Ascending aorta (tissue), 2 donors: ENCODE measurements around the gene PFKL. TPM values are rescaled to one million over a fixed set of nuclear protein-coding genes. Genes with fewer than 3 reads are reported as not detected.

Experiments
- DNase-seq, 2 donors: peaks; one replicate each; pipeline ENCODE4 v3.0.0-alpha.2; 2019; ENCODE audit warnings: low spot score in 2 of 2
- H3K27ac ChIP-seq, 2 donors: fragments of 200-600 bp; sonication (generic); one replicate each; pipeline ENCODE4 v1.5.1; 2016 to 2017; ENCODE audit warnings: mild to moderate bottlenecking in 1 of 2
- H3K27me3 ChIP-seq: fragments of 200-600 bp; sonication (generic); one replicate; pipeline ENCODE4 v1.5.1; 2017
- H3K36me3 ChIP-seq, 2 donors: fragments of 200-600 bp; sonication (generic); one replicate each; pipeline ENCODE4 v1.5.1; 2016
- H3K4me1 ChIP-seq, 2 donors: fragments of 200-600 bp; sonication (generic); one replicate each; pipeline ENCODE4 v1.5.1; 2016 to 2017; ENCODE audit warnings: mild to moderate bottlenecking in 1 of 2
- H3K4me3 ChIP-seq, 2 donors: fragments of 200-600 bp; sonication (generic); one replicate each; pipeline ENCODE4 v1.5.1; 2016 to 2017; ENCODE audit warnings: mild to moderate bottlenecking in 1 of 2
- H3K9me3 ChIP-seq, 2 donors: fragments of 200-600 bp; sonication (generic); one replicate each; pipeline ENCODE4 v1.5.1; 2016
- intact Hi-C: fragments of 100-400 bp; cut with DNase I; formaldehyde crosslinking; loops from one replicate; pipeline ENCODE4 v1.15.1; 2023
- total RNA-seq: library from RNA; depleted of rRNA; stranded (reverse); fragments of >200 nt; gene quantifications from one replicate; pipeline ENCODE4 v1.1.0, GENCODE V29; 2016
- TF ChIP-seq, protein P1 (sequence below), 3 experiments: fragments of 200-600 bp in 2 of 3; fragments of 450-650 bp in 1 of 3; sonication (generic) in 2 of 3; IDR thresholded peaks; one replicate each; pipeline ENCODE4 v1.5.1; 2016 to 2019; ENCODE audit warnings: antibody characterized with exemption in 3 of 3, mild to moderate bottlenecking in 1 of 3, moderate library complexity in 1 of 3

Gene PFKL
- total RNA-seq, 1 donor from 2014 or later, result 153 TPM

DNA sequence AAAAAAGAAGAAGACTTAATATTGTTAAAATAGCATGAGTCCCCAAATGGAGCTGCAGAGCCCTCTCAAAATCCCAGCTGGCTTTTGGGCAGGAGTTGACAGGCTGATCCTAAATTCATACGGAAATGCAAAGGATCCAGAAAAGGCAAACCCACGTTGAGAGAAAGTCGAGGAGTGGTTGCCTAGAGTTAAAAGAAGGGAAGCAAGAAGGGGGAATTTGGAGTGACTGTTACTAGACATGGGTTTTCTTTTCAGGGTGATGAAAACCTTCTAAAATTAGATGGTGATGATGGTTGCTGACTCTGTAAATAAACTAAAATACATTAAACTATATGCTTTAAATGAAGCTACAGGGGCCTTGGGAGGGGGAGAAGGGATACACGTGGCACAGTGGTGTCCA lies 39.8 kb upstream of the PFKL start:
- intact Hi-C loops, result no loop called here
- no peaks in the 10 kb centered on the region for H3K36me3 ChIP-seq
- DNase-seq, result no peak
- no peaks in the 10 kb centered on the region for H3K4me1 ChIP-seq
- no peak overlapping the region for H3K4me3 ChIP-seq
- H3K27me3 ChIP-seq, result no peaks in the 10 kb centered on the region
- H3K9me3 ChIP-seq, result peaks cover 0 to 5% of the 10 kb centered on the region in 2 donors
- no peak overlapping the region for H3K27ac ChIP-seq
- TF ChIP-seq, protein P1, sequence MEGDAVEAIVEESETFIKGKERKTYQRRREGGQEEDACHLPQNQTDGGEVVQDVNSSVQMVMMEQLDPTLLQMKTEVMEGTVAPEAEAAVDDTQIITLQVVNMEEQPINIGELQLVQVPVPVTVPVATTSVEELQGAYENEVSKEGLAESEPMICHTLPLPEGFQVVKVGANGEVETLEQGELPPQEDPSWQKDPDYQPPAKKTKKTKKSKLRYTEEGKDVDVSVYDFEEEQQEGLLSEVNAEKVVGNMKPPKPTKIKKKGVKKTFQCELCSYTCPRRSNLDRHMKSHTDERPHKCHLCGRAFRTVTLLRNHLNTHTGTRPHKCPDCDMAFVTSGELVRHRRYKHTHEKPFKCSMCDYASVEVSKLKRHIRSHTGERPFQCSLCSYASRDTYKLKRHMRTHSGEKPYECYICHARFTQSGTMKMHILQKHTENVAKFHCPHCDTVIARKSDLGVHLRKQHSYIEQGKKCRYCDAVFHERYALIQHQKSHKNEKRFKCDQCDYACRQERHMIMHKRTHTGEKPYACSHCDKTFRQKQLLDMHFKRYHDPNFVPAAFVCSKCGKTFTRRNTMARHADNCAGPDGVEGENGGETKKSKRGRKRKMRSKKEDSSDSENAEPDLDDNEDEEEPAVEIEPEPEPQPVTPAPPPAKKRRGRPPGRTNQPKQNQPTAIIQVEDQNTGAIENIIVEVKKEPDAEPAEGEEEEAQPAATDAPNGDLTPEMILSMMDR (IDR thresholded peaks at IDR 0.05), result no peak

DNA sequence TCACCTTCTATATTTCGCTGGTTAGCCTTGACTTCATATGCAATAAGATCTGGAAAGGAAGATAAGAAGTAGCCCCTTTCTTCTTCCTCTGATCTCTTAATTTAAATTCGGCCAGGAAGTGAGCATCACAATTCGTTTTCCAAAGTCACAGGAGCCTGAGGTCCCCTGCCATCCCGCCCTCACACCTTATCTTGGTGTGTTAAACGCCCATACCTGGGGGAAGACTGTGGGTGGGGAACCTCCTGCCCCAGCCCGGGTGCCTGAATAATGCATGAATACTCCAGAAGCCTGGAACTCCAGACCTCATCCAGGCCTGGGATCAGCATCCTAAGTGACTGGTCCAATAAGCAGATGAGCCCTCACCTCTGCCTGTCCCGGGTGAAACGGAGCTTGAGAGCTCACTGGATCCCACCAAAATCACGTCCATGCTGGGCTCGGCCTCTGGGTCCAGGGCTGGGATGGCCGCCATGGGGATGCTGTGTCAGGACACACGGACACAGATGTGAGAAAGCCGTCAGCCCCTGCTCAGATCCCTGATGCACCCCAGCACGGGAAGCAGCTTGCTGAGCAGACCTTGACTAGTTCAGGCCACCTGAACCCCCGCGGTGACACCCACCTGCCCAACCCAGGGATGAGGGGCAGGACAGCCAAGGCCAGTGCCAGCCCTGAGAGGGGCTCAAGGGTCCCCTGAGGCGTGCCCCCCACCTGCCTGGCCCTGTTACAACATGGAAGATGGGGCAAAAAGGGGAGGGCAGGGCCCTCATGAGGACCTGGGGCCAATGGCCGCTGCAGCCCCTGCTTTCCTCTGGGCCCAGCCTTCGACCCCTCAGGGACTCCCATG lies 38.8 kb upstream of the PFKL start:
- H3K36me3 ChIP-seq, result no peaks in the 10 kb centered on the region
- H3K27me3 ChIP-seq, result no peaks in the 10 kb centered on the region
- H3K4me3 ChIP-seq, result no peak overlapping the region
- DNase-seq, result no peak
- no peaks in the 10 kb centered on the region for H3K4me1 ChIP-seq
- TF ChIP-seq, protein P1 (IDR thresholded peaks at IDR 0.05), result no peak
- no peak overlapping the region for H3K27ac ChIP-seq
- intact Hi-C loops, result no loop called here
- peaks cover 0 to 5% of the 10 kb centered on the region in 2 donors for H3K9me3 ChIP-seq

DNA sequence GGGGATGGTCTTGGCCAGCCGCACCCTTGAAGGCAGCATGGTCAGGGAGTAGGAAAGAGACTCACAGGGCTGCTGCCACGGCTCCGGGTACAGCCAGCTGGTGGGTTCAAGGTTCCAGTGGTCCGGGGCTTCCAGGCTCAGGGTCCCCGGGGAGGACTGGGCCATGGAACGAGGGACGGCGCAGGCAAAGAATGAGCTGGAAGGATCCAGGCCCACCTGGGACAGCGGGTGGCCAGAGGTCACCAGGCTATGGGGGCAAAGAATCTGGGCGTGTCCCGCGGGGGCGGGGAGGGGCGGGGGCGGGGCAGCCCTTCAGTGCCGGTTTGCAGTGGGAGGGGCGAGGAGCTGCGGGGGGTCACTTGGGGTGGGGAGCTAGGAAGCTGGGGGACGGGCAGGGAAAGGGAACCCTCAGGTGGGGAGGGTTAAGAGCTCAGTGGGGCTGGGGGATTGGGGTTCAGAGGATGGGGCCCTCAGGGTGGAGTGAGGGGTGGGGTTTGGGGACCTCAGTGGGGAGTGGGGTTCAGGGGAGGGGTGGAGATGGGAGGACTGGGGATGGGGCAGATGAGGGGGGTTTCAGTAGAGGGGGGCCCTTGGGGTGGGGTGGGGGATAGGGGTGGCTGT lies 38.1 kb upstream of the PFKL start, which contains the start of gene DNMT3L:
Gene DNMT3L, minus strand, starts transcription at position 223 of the 621 bp plus-strand sequence. CDS start 638 bp downstream, outside the sequence.
- DNase-seq, result no peak
- no peaks in the 10 kb centered on the region for H3K4me1 ChIP-seq
- H3K36me3 ChIP-seq, result no peaks in the 10 kb centered on the region
- TF ChIP-seq, protein P1 (IDR thresholded peaks at IDR 0.05), result no peak
- H3K27me3 ChIP-seq, result no peaks in the 10 kb centered on the region
- H3K4me3 ChIP-seq, result no peak within 1 kb of the TSS
- peaks cover 0 to 5% of the 10 kb centered on the region in 2 donors for H3K9me3 ChIP-seq
- no peak within 1 kb of the TSS for H3K27ac ChIP-seq
- intact Hi-C loops, result no loop called here

DNA sequence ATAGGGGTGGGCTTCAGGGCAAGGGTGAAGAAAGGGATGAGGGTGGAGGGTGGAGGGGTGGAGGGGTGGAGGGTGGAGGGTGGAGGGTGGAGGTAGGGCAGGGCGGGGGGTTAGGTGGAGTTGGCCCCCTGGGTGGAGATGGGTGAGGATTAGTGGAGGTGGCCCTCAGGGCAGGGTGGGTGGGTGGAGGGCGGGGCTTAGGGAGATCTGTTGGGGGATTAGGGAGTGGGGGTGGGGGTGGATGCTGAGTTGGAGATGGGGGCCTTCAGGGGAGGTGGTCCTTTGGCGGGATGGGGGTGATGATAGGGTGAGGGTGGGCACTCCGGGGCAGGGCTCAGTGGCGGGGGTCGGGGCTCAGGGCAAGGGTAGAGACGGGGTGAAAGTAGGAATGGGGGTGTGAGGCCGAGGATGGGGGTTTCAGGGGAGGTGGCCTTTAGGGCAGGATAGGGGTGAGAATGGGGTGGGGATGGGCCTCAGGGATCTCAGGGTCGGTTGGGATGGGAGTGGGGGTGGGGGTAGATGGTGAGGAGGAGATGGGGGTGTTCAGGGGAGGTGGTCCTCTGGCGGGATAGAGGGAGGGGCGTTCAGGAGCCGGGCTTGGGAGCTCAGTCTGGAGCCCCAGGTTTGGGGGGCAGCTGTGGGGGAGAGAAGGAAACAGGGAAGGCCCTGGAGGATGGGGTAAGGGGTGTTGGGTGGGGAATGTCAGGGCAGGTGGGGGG lies 37.4 kb upstream of the PFKL start:
- DNase-seq, result no peak
- intact Hi-C loops, result no loop called here
- TF ChIP-seq, protein P1 (IDR thresholded peaks at IDR 0.05), result no peak

DNA sequence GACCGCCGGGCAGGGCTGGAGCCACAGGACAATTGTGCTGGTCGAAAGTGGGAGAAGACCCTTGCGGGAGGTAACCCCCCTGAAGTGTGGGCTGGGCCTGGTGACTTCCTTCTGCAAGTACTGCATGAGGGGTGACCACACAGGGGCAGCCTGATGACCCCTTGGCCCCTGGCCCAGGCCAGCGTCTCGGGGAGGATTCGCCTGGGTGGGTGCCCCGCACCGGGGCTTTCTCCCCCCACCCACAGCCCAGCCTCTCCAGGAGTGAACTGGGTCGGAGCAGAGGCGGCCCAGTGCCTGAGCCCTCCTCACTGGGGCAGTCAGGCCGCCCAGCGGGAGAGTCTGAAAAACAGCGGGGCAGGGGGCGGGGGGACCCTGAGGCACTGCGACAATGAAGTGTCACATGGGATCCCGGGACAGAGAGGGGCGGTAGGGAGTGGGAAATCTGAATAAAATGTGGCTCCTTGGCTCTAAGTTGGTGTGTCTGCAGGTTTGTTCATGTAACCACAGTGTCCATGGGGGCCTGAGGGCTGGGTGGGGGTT lies 36.6 kb upstream of the PFKL start:
- Histone ChIP-seq H3K4me1 (no peaks in the 10 kb centered on the region), H3K27ac (no peak overlapping the region), H3K9me3 (peaks cover 0 to 5% of the 10 kb centered on the region in 2 donors), H3K4me3 (no peak overlapping the region), H3K27me3 (no peaks in the 10 kb centered on the region), H3K36me3 (no peaks in the 10 kb centered on the region)
- TF ChIP-seq, protein P1 (IDR thresholded peaks at IDR 0.05), result no peak
- DNase-seq, result no peak
- intact Hi-C loops, result no loop called here

More for the DNA sequence above, 37.4 kb upstream of the PFKL start:
- no peak overlapping the region for H3K4me3 ChIP-seq
- H3K9me3 ChIP-seq, result peaks cover 0 to 5% of the 10 kb centered on the region in 2 donors
- H3K4me1 ChIP-seq, result no peaks in the 10 kb centered on the region
- no peaks in the 10 kb centered on the region for H3K27me3 ChIP-seq
- no peak overlapping the region for H3K27ac ChIP-seq
- no peaks in the 10 kb centered on the region for H3K36me3 ChIP-seq
